ENCODE results near the gene CALML6.

DNA sequence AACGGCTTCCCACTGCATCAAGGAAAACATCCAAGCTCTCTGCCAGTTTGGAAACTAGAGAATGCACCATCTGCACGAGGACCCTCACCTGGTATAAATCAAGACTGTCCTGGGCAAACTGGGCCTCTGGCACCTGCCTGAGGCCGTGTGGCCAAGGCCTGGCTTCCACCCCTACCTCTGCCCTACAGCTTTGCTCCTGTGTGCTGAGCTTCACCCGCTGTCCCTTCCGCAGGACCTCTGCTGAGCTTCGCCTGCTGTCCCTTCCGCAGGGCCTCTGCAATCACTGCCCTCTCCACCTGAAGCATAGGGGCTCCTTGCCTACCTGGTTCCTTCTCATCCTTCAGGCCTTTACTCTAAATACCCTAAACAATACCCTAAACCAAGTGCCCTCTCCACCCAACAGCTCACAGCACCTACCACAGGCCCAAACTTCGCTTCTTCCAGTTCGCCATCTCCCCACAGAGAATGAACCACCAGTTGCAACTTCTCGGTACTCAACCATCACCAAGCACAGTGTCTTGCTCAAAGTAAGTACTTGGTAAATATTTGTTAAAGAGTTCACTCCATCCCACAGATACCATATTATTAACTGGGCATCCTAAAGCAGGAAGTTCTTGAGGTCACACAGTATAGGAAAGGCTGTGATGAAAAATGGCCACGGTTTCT, 42.6 kb upstream of the CALML6 start:
- TF ChIP-seq, protein P1, sequence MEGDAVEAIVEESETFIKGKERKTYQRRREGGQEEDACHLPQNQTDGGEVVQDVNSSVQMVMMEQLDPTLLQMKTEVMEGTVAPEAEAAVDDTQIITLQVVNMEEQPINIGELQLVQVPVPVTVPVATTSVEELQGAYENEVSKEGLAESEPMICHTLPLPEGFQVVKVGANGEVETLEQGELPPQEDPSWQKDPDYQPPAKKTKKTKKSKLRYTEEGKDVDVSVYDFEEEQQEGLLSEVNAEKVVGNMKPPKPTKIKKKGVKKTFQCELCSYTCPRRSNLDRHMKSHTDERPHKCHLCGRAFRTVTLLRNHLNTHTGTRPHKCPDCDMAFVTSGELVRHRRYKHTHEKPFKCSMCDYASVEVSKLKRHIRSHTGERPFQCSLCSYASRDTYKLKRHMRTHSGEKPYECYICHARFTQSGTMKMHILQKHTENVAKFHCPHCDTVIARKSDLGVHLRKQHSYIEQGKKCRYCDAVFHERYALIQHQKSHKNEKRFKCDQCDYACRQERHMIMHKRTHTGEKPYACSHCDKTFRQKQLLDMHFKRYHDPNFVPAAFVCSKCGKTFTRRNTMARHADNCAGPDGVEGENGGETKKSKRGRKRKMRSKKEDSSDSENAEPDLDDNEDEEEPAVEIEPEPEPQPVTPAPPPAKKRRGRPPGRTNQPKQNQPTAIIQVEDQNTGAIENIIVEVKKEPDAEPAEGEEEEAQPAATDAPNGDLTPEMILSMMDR (conservative IDR thresholded peaks at IDR 0.05) = no peak
- no peak for TF ChIP-seq ZFX (IDR thresholded peaks at IDR 0.05)
